ENCODE data around the gene PARP8. TPM values are rescaled to one million over a fixed set of nuclear protein-coding genes. Genes with fewer than 3 reads are reported as not detected.
A peak's percentile ranks its signal among the peaks of the same experiment; 100 is the strongest.

The PARP8 gene
- total and polyA plus RNA-seq, 2 of the 8 experiments (the other 6 are each of a cell fraction or from before 2014, with no cell fraction given): 16.6 to 30.6 TPM

GRCh38 chr5:50684721-50685120 lies 18.3 kb downstream of the PARP8 start:
- H3K4me3 ChIP-seq (ENCODE audit: extremely low read depth in 1 of 4, insufficient read depth in 2 of 4, low read depth in 3 of 4, low read length in 4 of 4): no peak overlapping the region
- CTCF ChIA-PET (ENCODE audit: partially characterized antibody): interaction anchor here (1.6 kb wide), 1 partner anchor 41 kb away, joined by 6 read pairs; no protein-coding TSS in a partner anchor
- peaks cover 0 to 11% (median 3%) of the 10 kb centered on the region in 4 experiments; a peak in 3 of 7 replicates for H3K4me1 ChIP-seq (replicated peaks in 1 of 4; ENCODE audit: control insufficient read depth in 3 of 4, insufficient read depth in 4 of 4, low read length in 3 of 4)
- TF ChIP-seq CEBPB (IDR thresholded peaks at IDR 0.05; ENCODE audit: low read depth, low read length): no peak
- no peak for TF ChIP-seq FOSL1 (IDR thresholded peaks at IDR 0.05; ENCODE audit: insufficient read depth, low read depth, low read length)
- TF ChIP-seq CBX5 (IDR thresholded peaks at IDR 0.05; ENCODE audit: low read depth, low read length): no peak
- no peak for TF ChIP-seq POU5F1 (IDR thresholded peaks at IDR 0.05; ENCODE audit: low read depth, low read length)
- TF ChIP-seq RNF2 (IDR thresholded peaks at IDR 0.05; ENCODE audit: borderline replicate concordance, low read depth, low read length, missing control alignments, poor library complexity, severe bottlenecking): no peak
- TF ChIP-seq TBP (IDR thresholded peaks at IDR 0.05; ENCODE audit: low read depth, low read length): no peak
- no peak for TF ChIP-seq CHD1 (IDR thresholded peaks at IDR 0.05; ENCODE audit: low read depth, low read length)
- TF ChIP-seq ZNF274 (IDR thresholded peaks at IDR 0.05; ENCODE audit: borderline replicate concordance, extremely low read depth, low read length): no peak
- TF ChIP-seq RFX5 (IDR thresholded peaks at IDR 0.05; ENCODE audit: borderline replicate concordance, low read depth, low read length): no peak
- no peak for TF ChIP-seq EGR1 (IDR thresholded peaks at IDR 0.05; ENCODE audit: borderline replicate concordance, low read depth, low read length)
- TF ChIP-seq EP300 (IDR thresholded peaks at IDR 0.05; ENCODE audit: borderline replicate concordance in 1 of 2, low read depth in 2 of 2, low read length in 2 of 2): no peak
- TF ChIP-seq BACH1 (IDR thresholded peaks at IDR 0.05; ENCODE audit: low read length): no peak
- no peaks in the 10 kb centered on the region for H3K27me3 ChIP-seq (replicated peaks in 1 of 4; ENCODE audit: control insufficient read depth in 3 of 4, extremely low read depth in 1 of 4, insufficient read depth in 3 of 4, low read length in 3 of 4)
- H2AK5ac ChIP-seq (ENCODE audit: low read depth, low read length): no peak overlapping the region
- peaks cover 0 to 78% of the 10 kb centered on the region in 2 experiments; a peak in 2 of 4 replicates for H3K79me2 ChIP-seq (ENCODE audit: control insufficient read depth in 1 of 2, insufficient read depth in 2 of 2, low read length in 2 of 2)
- no peak overlapping the region for H3K9ac ChIP-seq (replicated peaks in 1 of 4; ENCODE audit: extremely low read depth in 1 of 4, low read depth in 3 of 4, low read length in 3 of 4)
- no peak overlapping the region for H2BK5ac ChIP-seq (ENCODE audit: low read depth, low read length)
- no peak overlapping the region; the same call in 1 of the 2 replicates for H2BK12ac ChIP-seq (ENCODE audit: low read depth, low read length)
- H2AFZ ChIP-seq (ENCODE audit: low read length): no peak overlapping the region
- H4K5ac ChIP-seq (ENCODE audit: insufficient read length, low read depth, low read length): no peak overlapping the region
- no peak overlapping the region for H2BK15ac ChIP-seq (ENCODE audit: low read length)
- DNase-seq (ENCODE audit: low read depth in 1 of 2, low spot score in 2 of 2) (no peak), FAIRE-seq (no peak)
- H3K23me2 ChIP-seq (ENCODE audit: low read depth, low read length): no peaks in the 10 kb centered on the region
- H3K18ac ChIP-seq (ENCODE audit: extremely low read depth, low read length): no peak overlapping the region
- no peak overlapping the region for H3K56ac ChIP-seq (replicated peaks; ENCODE audit: insufficient read length, low read depth, low read length)
- no peaks in the 10 kb centered on the region for H4K20me1 ChIP-seq (replicated peaks in 1 of 2; ENCODE audit: control insufficient read depth in 1 of 2, insufficient read depth in 2 of 2, low read length in 2 of 2)
- no peak overlapping the region for H2BK120ac ChIP-seq (replicated peaks; ENCODE audit: low read depth, low read length)
- POLR2A ChIA-PET (ENCODE audit: partially characterized antibody): interaction anchor here (3.2 kb wide), 1 partner anchor 18 kb away, joined by 10 read pairs; the partner anchor contains the start of gene PARP8
- peaks cover 0 to 9% (median 4%) of the 10 kb centered on the region in 4 experiments; a peak in 4 of 8 replicates for H3K36me3 ChIP-seq (ENCODE audit: control insufficient read depth in 2 of 4, insufficient read depth in 4 of 4, low read length in 3 of 4)
- H3K23ac ChIP-seq (ENCODE audit: insufficient read length): no peak overlapping the region
- no peak overlapping the region for H2BK20ac ChIP-seq (ENCODE audit: low read length)
- no peak overlapping the region for H4K91ac ChIP-seq (replicated peaks; ENCODE audit: insufficient read length, low read length)
- 79% methylated on average over 3 of the region's 3 CpGs; no CpG with 5 or more reads in 1 of the 2 experiments for WGBS, 2 experiments (ENCODE audit: extremely low coverage in 1 of 2, insufficient coverage in 1 of 2, insufficient read length in 1 of 2, insufficient replicate concordance in 2 of 2, low coverage in 1 of 2, low lambda C conversion rate in 2 of 2, missing lambda C conversion rate in 1 of 2)
- H3K79me1 ChIP-seq (ENCODE audit: low read depth, low read length): no peaks in the 10 kb centered on the region; the same call in 1 of the 2 replicates
- H3K14ac ChIP-seq (ENCODE audit: insufficient read length): no peak overlapping the region
- H3K9me3 ChIP-seq (ENCODE audit: insufficient read depth in 2 of 2, low read depth in 1 of 2, low read length in 1 of 2): peaks cover 12 to 20% of the 10 kb centered on the region in 2 experiments; a peak in 3 of 4 replicates
- peak overlapping the region in 1 of 2 experiments; percentile 42; a peak in 1 of 4 replicates for H3K4me2 ChIP-seq (ENCODE audit: insufficient read depth in 1 of 2, low read depth in 2 of 2, low read length in 2 of 2)
- H3K27ac ChIP-seq (ENCODE audit: low read depth, low read length): no peak overlapping the region
- no peak overlapping the region for H3K4ac ChIP-seq (replicated peaks; ENCODE audit: insufficient read length, low read depth, low read length)
- H4K8ac ChIP-seq (ENCODE audit: extremely low read depth, insufficient read depth, low read length): no peak overlapping the region

Measured in H1 (cell line).